K562 (cell line): ENCODE measurements around the gene KLK3. TPM values are rescaled to one million over a fixed set of nuclear protein-coding genes. Genes with fewer than 3 reads are reported as not detected.
A peak's percentile ranks its signal among the peaks of the same experiment; 100 is the strongest.

Source experiments
- CBFA2T2 ChIP-seq: fragments of 450-650 bp; conservative IDR thresholded peaks from 2 replicates; pipeline ENCODE4 v1.6.1; 2017; ENCODE audit warnings: mild to moderate bottlenecking
- CBFA2T3 ChIP-seq: fragments of 450-650 bp; IDR thresholded peaks from 2 replicates; pipeline ENCODE4 v1.6.1; 2017
- HDAC1 ChIP-seq, 2 experiments: fragments of 450-650 bp; IDR thresholded peaks; 2 replicates each; pipeline ENCODE4 v1.6.1; 2016 to 2017; ENCODE audit warnings: inconsistent platforms in 1 of 2, mild to moderate bottlenecking in 1 of 2, moderate library complexity in 1 of 2
- HDAC6 ChIP-seq: IDR thresholded peaks from 2 replicates; pipeline ENCODE4 v1.6.1; 2012; ENCODE audit warnings: low read depth, mild to moderate bottlenecking, control low read depth, inconsistent platforms, low read length, moderate library complexity
- KLF6 ChIP-seq: fragments of 250-450 bp; sonication (Bioruptor Pico); IDR thresholded peaks from 2 replicates; pipeline ENCODE4 v1.4.0; 2020; ENCODE audit warnings: mild to moderate bottlenecking, moderate library complexity, borderline replicate concordance
- MCM2 ChIP-seq: fragments of 450-650 bp; IDR thresholded peaks from 2 replicates; pipeline ENCODE4 v1.6.1; 2017; ENCODE audit warnings: low read depth, mild to moderate bottlenecking
- NR4A1 ChIP-seq, 2 experiments: fragments of 250-450 bp in 1 of 2; fragments of 450-650 bp in 1 of 2; sonication (Bioruptor Pico) in 1 of 2; IDR thresholded peaks; 2 replicates each; pipeline versions ENCODE4 v1.4.0 to v1.6.1; 2016 to 2020; ENCODE audit warnings: mild to moderate bottlenecking in 2 of 2, missing compliant biosample characterization in 1 of 2, missing genetic modification characterization in 1 of 2, moderate library complexity in 1 of 2
- POLR3G ChIP-seq: IDR thresholded peaks from 2 replicates; pipeline ENCODE4 v1.6.1; 2011; ENCODE audit not compliant: insufficient read length, insufficient replicate concordance; ENCODE audit errors: extremely low read depth
- RBM34 ChIP-seq: fragments of 200-400 bp; formaldehyde crosslinking; IDR thresholded peaks from 2 replicates; pipeline ENCODE4 v1.6.1; 2018; ENCODE audit warnings: low read length, borderline replicate concordance; ENCODE audit not compliant: insufficient read depth
- SAFB ChIP-seq: fragments of 200-400 bp; formaldehyde crosslinking; IDR thresholded peaks from 2 replicates; pipeline ENCODE4 v1.6.1; 2017; ENCODE audit warnings: low read depth, low read length, borderline replicate concordance
- SMAD1 ChIP-seq: fragments of 150-350 bp; IDR thresholded peaks from 2 replicates; pipeline ENCODE4 v1.6.1; 2014; ENCODE audit warnings: low read length, low read depth; ENCODE audit not compliant: partially characterized antibody
- SRF ChIP-seq, 2 experiments: fragments of 250-450, 450-650 bp in 1 of 2; sonication (Bioruptor Pico) in 1 of 2; sonication (generic) in 1 of 2; formaldehyde crosslinking; IDR thresholded peaks; 2 replicates each; pipeline versions ENCODE4 v1.5.0 to v1.5.1; 2020 to 2022; ENCODE audit warnings: mild to moderate bottlenecking in 1 of 2, missing genetic modification reagents in 1 of 2
- TBL1XR1 ChIP-seq, 2 experiments: IDR thresholded peaks; 2 replicates each; pipeline ENCODE4 v1.6.1; 2012; ENCODE audit warnings: improper control_type of control experiment in 2 of 2, low read length in 2 of 2, mild to moderate bottlenecking in 1 of 2
- TFAM ChIP-seq: fragments of 250-450 bp; sonication (Bioruptor Pico); conservative IDR thresholded peaks from 2 replicates; pipeline ENCODE4 v1.5.0; 2021; ENCODE audit warnings: mild to moderate bottlenecking, moderate library complexity
- WHSC1 ChIP-seq: IDR thresholded peaks from one replicate; pipeline ENCODE4 v1.6.1; 2012; ENCODE audit warnings: low read length, control low read depth, inconsistent platforms
- ZNF124 ChIP-seq: sonication (generic); formaldehyde crosslinking; IDR thresholded peaks from 2 replicates; pipeline ENCODE4 v1.8.1; 2022; ENCODE audit warnings: missing genetic modification reagents
- ZNF197 ChIP-seq: fragments of 200-800 bp; sonication (Bioruptor generic); IDR thresholded peaks from 2 replicates; pipeline ENCODE4 v1.6.1; 2016; ENCODE audit warnings: low read depth, missing genetic modification characterization, missing compliant biosample characterization
- polyA plus RNA-seq, 8 experiments: library from polyadenylated mRNA; depleted of rRNA in 4 of 8; stranded (reverse) in 5 of 8; unstranded in 3 of 8; fragments of >200 nt; fragmentation: Nextera tagmentation in 2 of 8; fragmentation: Illumina TruSeq in 1 of 8; extraction: Ambion mirVana in 2 of 8; extraction: Trizol in 1 of 8; gene quantifications; 2 replicates each; pipeline versions ENCODE4 v1.2.1 to v1.2.3, GENCODE V29; 2011 to 2014; ENCODE audit warnings: inconsistent platforms in 1 of 8, missing spikeins in 1 of 8
- total RNA-seq, 7 experiments: library from RNA; depleted of rRNA in 6 of 7; stranded (reverse); fragments of >200 nt in 6 of 7; fragmentation: Illumina TruSeq in 2 of 7; extraction: Trizol in 2 of 7; gene quantifications; 2 replicates each; pipeline versions ENCODE4 v1.2.1 to v1.2.3, GENCODE V29; 2011 to 2021; ENCODE audit warnings: low replicate concordance in 1 of 7
- TF ChIP-seq, protein P1 (sequence below): sonication (generic); formaldehyde crosslinking; IDR thresholded peaks from 2 replicates; pipeline ENCODE4 v1.8.0; 2023; ENCODE audit warnings: missing genetic modification reagents, mild to moderate bottlenecking, borderline replicate concordance
- TF ChIP-seq, protein P2 (sequence below): fragments of 450-650 bp; IDR thresholded peaks from 2 replicates; pipeline ENCODE4 v1.6.1; 2016
- TF ChIP-seq, protein P3 (sequence below): fragments of 450-650 bp; IDR thresholded peaks from 2 replicates; pipeline ENCODE4 v1.6.1; 2016; ENCODE audit warnings: borderline replicate concordance

The KLK3 gene
- total and polyA plus RNA-seq, 9 of the 15 experiments (the other 6 are each of a cell fraction or from before 2014, with no cell fraction given) = not detected

DNA sequence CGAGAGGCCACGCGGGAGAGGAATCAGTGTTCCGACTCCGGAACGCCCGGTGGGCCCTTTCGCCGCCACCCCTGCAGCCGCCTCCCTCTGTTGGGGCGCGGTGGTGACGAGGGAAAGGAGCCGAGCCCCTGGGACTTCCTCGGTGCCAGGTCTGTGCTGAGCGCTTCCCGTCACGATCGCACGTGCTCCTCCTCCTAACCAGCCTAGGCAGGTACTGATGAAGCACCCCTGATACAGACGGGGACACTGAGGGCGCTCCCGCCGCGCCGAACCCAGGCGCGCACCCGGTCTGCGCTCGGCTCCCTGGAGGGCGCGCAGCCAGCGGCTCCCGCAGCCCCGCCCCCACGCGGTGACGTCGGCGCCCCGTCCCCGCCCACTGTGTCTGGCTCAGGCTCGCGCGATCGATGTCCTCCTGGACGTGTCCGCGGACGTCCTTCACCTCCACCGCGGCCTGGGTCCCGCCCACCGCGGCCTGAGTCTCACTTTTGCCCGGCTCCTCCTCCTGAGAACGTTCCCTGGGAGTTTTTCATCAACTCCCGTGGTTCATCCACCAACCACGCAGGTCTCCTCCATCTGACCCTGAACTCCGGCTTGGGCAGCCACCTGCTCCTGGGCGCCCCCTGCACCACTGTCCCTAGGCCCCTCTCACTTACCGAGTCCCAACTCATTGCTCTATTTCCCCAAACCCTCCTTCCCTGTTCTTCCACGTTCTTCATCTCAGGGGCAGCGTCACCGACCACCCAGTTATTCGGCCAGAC lies 18.8 kb upstream of the KLK3 start (continued):
- no peak; a peak in 1 of 4 replicates for TF ChIP-seq TBL1XR1 (IDR thresholded peaks at IDR 0.05; ENCODE audit: low read length in 2 of 2)
- TF ChIP-seq HDAC6 = no peak
- no peak for TF ChIP-seq POLR3G
- TF ChIP-seq ZNF124 (CRISPR knock-in tag) = 0 out of 2 replicates have a peak, but pooled peaks have one; percentile 45
- no peak for TF ChIP-seq SMAD1
- no peak; a peak in 1 of 4 replicates for TF ChIP-seq SRF (CRISPR knock-in tag; IDR thresholded peaks at IDR 0.05)
- no peak for TF ChIP-seq TFAM
- TF ChIP-seq SAFB = no peak
- no peak for TF ChIP-seq WHSC1
- no peak for TF ChIP-seq MCM2
- no peak for TF ChIP-seq RBM34
- 0 out of 4 replicates have a peak, but pooled peaks of 1 of the 2 experiments have one; percentile 52 for TF ChIP-seq HDAC1 (IDR thresholded peaks at IDR 0.05)
- no peak for TF ChIP-seq ZNF197 (CRISPR knock-in tag)
- no peak for TF ChIP-seq CBFA2T2
- TF ChIP-seq KLF6 (CRISPR knock-in tag) = no peak
- TF ChIP-seq, protein P1, sequence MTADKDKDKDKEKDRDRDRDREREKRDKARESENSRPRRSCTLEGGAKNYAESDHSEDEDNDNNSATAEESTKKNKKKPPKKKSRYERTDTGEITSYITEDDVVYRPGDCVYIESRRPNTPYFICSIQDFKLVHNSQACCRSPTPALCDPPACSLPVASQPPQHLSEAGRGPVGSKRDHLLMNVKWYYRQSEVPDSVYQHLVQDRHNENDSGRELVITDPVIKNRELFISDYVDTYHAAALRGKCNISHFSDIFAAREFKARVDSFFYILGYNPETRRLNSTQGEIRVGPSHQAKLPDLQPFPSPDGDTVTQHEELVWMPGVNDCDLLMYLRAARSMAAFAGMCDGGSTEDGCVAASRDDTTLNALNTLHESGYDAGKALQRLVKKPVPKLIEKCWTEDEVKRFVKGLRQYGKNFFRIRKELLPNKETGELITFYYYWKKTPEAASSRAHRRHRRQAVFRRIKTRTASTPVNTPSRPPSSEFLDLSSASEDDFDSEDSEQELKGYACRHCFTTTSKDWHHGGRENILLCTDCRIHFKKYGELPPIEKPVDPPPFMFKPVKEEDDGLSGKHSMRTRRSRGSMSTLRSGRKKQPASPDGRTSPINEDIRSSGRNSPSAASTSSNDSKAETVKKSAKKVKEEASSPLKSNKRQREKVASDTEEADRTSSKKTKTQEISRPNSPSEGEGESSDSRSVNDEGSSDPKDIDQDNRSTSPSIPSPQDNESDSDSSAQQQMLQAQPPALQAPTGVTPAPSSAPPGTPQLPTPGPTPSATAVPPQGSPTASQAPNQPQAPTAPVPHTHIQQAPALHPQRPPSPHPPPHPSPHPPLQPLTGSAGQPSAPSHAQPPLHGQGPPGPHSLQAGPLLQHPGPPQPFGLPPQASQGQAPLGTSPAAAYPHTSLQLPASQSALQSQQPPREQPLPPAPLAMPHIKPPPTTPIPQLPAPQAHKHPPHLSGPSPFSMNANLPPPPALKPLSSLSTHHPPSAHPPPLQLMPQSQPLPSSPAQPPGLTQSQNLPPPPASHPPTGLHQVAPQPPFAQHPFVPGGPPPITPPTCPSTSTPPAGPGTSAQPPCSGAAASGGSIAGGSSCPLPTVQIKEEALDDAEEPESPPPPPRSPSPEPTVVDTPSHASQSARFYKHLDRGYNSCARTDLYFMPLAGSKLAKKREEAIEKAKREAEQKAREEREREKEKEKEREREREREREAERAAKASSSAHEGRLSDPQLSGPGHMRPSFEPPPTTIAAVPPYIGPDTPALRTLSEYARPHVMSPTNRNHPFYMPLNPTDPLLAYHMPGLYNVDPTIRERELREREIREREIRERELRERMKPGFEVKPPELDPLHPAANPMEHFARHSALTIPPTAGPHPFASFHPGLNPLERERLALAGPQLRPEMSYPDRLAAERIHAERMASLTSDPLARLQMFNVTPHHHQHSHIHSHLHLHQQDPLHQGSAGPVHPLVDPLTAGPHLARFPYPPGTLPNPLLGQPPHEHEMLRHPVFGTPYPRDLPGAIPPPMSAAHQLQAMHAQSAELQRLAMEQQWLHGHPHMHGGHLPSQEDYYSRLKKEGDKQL (CRISPR knock-in tag) = no peak
- TF ChIP-seq CBFA2T3 = no peak
- TF ChIP-seq NR4A1 (CRISPR knock-in tag; IDR thresholded peaks at IDR 0.05) = 0 out of 2 replicates have a peak, but pooled peaks have one; percentile 49
- no peak for TF ChIP-seq NR4A1 (tag; IDR thresholded peaks at IDR 0.05)
- TF ChIP-seq, protein P2, sequence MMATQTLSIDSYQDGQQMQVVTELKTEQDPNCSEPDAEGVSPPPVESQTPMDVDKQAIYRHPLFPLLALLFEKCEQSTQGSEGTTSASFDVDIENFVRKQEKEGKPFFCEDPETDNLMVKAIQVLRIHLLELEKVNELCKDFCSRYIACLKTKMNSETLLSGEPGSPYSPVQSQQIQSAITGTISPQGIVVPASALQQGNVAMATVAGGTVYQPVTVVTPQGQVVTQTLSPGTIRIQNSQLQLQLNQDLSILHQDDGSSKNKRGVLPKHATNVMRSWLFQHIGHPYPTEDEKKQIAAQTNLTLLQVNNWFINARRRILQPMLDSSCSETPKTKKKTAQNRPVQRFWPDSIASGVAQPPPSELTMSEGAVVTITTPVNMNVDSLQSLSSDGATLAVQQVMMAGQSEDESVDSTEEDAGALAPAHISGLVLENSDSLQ = peak; percentile 74
- TF ChIP-seq, protein P3, sequence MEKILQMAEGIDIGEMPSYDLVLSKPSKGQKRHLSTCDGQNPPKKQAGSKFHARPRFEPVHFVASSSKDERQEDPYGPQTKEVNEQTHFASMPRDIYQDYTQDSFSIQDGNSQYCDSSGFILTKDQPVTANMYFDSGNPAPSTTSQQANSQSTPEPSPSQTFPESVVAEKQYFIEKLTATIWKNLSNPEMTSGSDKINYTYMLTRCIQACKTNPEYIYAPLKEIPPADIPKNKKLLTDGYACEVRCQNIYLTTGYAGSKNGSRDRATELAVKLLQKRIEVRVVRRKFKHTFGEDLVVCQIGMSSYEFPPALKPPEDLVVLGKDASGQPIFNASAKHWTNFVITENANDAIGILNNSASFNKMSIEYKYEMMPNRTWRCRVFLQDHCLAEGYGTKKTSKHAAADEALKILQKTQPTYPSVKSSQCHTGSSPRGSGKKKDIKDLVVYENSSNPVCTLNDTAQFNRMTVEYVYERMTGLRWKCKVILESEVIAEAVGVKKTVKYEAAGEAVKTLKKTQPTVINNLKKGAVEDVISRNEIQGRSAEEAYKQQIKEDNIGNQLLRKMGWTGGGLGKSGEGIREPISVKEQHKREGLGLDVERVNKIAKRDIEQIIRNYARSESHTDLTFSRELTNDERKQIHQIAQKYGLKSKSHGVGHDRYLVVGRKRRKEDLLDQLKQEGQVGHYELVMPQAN = no peak
